GM19239 (cell line): ENCODE measurements around the gene FILIP1L.

Experiments
- DNase-seq: peaks from one replicate; pipeline ENCODE4 v3.0.0; 2011; ENCODE audit warnings: low spot score; ENCODE audit not compliant: insufficient read length
- FAIRE-seq: peaks from 2 replicates; lab custom pipeline; 2011; peaks lifted over from hg19 to GRCh38; lab: Jason Lieb, UNC

The FILIP1L gene

DNA sequence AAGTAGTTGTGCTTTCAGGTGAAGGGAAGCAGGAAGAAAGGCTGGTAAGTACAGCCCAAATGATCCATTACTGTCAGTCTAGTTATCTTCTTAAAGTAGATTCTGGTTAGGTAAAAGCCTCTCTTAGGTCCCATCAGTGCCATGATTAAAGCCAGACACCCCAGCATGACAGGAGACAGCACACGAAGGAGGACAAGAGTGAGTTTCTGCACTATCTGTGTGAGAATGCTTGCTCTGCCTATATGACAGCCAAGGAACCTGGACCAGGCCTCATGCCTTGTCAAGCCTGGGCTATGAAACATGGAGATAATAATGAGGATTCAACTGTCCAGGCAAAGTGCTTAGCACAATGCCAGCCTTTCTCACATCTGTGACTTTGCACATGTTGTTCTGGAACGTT lies 13.5 kb upstream of the FILIP1L start:
- DNase-seq (no peak), FAIRE-seq (no peak)

DNA sequence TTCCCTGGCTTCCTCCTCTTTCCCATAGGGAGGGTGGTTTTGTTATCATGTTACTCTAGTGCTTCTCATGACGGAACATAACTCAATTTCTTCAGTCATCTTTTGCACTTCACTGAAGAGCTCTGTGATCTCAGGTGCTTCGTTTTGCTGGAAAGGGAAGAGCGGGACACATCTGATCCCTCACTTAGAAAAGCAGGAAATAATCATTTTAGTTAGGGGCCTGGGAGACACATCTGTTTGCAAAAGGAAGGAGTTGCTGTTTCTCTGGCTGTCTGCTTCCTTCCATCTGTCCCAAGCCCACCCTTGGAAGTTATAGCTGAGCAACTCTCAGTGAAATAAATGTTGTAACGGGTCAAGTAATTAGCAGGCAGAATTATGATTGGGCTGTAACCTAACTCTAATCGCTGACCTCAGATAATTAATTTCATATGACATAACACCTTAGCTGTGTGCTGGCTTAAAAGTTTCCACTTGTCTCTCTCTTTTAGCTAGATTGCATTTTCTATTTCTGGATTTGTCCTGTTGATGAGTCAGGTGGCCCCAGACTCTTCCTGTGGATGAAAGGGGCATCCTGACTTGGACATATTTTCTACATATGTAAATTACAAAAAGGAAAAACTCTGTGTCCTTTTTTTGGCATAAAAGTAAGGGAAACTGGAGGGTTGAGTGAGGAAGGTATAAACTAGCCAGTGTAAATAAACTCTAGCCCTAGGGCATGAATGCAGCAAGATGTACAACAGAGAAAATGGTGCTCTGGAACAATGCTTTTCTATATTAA lies 11.0 kb upstream of the FILIP1L start:
- no peak for FAIRE-seq
- no peak for DNase-seq

DNA sequence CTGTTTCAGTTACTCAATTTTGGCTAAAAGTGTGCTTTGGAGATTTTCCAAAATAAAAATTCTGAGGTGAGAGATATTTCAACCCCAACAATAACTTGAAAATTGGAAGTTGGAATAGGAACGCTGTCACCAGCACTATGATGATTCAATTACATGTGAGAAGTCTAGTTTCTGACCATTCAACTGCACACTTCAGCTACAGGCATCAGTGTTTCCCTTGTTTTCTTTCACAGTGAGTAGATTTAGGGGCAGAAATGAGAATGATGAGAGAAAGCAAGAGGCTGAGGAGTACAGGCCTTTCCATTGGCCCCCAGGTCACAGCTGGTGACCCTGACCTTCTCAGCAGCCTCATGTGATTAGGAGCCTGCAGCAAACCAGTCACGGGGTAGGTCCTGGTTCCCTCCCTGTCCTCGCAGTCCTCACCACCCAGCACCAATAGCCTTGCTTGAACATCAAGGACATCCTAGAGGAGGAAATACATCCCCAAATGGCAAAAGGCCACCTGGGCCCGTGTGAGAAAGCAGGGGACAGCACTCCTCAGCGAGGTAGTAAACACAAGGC lies 10.0 kb upstream of the FILIP1L start:
- DNase-seq (no peak), FAIRE-seq (no peak)

DNA sequence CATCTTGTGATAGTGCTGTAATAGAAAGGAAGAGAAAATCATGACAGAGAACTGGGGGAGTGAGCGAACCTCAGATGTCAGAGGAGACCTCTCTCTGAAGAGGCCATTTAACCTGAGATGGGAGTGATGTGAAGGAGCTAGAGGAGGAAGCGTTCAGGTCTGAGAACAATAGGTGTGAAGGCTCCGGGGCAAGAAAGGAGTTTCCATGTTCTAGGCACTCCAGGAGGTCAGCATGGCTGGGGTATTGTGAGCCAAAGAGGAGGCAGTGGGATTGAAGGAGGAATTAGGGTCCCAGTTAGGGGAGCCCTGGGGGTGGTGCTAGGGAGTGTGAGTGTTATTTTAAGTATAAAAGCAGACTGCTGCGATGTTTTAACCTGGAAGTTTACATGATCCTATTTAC lies 8.8 kb upstream of the FILIP1L start:
- FAIRE-seq: no peak
- no peak for DNase-seq

DNA sequence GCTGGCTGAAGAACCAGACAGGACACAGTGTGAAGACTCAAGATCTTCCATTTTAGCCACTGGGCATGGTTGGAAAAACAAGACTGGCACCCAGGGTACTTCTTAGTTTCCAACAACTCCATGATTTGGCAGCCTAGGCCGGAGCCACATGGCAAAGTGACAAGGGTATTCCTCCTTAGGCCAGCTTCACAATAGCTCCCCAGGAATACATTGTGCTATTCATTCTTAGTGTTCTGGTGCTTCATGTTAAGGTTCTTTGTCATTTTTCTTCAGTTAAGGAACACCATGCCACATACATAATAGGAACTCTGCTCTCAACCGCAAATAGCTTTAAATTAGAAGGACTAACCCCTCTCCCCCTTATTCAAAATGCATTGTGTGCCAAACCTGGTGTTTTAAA lies 8.0 kb upstream of the FILIP1L start:
- DNase-seq (no peak), FAIRE-seq (no peak)

DNA sequence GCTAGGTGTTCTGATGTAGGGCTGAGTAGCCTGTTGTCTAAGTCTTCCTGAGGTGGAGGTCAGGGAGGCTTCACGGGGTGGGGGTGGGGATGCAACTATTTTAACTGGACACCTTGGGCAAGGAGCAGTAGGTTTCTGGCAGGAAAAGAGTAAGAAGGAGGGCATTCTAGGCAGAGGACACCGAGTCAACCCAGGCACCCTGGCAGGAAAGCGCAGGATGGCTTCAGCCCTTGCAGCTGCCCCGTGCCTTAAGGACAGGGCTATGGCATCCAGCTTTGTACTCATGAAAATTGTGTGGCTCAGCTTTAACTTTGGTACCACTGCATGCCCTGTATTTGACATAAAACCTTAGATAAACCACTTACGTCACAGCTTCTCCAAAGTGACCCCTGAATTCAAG lies 6.4 kb upstream of the FILIP1L start:
- DNase-seq (no peak), FAIRE-seq (no peak)

DNA sequence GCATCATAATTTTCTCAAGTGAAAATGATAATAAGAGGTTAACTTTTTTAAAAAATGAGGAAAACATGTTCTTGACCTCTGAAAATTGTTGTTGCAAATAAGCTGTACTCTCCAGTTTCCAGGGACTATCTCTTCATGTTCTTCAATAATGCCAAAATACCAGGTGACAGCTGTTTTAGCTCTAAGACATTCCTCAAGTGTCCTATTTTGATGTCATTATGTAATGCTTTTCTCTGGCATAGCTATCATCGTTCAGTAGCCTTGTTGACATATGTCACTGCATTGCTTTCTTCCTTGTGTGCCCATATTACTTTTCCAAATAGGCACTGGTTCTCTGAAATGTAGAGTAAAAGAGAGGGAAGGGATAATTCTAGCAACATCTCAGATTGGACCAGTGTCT lies 5.7 kb upstream of the FILIP1L start:
- no peak for FAIRE-seq
- DNase-seq: no peak

DNA sequence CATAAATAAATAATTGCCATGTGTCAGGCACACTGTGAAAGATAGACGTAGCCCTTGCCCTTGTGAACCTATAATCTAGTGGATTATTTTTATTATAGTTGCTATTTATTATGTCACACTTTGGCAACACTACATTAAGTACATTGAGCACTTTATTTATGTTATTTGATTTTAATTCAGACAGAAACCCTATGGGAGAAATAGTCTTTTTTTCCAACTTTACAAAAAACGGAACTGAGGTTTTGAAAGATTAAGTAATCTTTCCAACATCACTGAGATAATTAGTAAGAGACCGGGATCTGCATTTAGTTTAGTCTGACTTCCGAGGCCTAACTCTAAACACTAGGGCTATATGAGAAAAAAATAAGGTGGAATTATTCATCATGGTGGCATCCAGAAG lies 2.8 kb upstream of the FILIP1L start:
- no peak for FAIRE-seq
- DNase-seq: no peak

DNA sequence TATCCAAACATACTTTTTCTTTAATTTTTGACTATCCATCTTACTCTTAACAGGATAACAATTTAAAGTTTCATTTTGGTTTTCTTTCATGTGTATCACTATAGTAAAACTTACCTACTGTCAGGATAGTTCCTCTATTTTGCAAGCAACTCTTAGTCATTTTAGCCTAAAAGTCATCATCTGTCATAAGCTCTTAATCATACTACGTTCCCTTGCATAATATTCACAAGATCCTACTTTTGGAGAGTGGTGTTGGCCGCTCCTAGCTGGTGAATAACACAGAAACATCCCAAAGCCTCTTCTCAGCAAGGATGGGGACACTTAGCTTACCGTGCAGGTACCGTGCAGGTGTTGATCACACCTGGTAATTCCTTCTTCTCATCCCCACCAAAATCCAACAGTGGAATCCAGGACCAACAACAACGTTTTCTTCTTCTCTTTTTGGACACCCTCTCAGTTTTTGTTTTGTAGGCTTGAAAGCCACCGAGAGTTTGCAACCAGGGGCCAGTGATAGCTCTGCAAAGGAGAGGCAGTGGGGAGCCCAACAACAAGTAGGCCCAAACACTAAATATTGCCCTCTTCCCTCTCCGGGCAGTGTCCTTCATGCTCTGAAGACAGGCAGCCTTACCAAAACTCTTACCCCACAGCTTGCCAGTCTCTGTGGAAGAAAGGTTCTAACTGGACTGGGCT lies 433 bp downstream of the FILIP1L start:
- no peak for DNase-seq
- no peak for FAIRE-seq

DNA sequence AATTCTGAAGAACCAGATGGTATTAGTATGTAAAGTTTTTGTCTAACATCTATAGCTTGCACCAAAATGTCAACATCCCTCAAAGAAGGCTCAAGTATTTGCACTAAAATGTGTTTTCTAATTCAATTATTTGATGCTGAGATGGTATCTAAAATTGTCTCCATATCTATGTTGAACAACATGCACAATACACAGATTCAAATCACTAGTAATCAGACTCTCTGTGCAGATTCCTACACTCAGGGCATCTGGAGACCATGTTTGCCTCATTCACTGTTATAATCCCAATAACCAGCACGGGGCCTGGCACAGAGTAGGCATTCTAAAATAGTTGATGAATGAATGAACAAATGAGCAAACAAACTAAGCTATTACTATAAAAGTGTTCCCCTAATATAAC lies 2.6 kb downstream of the FILIP1L start:
- FAIRE-seq: no peak

DNA sequence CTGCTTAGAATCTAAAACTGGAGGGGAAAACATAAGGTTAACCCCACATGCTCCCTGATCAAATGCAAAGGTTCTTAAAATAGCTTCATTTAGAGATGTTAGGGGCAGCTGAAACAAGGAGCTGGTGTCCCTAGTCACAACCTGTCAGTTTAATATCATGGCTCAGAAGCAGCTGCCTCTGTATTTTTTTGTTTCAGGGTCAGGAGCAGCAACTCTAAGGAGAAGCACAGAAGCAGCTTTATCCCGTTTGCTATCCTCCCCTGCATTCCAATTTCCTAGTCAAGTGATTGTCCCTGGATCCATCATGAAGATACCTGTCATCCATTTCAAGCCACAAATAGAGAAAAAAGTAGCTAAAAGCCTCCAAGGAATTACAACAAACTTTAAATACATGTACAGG lies 4.1 kb downstream of the FILIP1L start:
- DNase-seq (no peak), FAIRE-seq (no peak)

More for the DNA sequence above, 2.6 kb downstream of the FILIP1L start:
- no peak for DNase-seq

DNA sequence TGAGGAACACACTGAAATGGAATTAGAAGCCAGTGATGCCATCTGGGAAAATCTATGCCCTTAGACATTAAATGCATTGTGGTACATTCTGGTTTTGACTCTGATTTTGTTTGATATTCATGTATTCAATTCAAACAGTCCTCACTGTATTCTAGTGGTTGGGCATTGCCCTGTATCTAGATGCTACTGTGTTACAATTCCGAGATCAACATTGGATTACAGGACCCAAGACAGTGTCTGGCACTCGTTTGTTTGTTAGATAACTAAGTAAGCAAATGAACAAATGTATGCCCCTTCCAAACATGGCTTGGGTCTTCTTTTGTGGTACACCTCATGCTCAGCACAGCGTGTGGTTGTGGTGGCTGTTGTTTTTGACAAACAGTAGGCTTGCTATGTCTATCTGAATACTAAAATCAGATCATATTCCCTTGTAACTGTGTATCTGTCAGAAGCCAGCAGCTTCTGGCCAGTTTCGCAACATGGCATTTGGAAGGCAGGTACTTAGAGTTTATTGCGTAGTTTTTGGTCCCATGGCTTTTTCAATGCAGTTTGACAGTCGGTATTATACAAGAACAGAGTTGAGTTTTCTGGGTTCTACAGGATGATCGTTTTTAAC lies 5.7 kb downstream of the FILIP1L start:
- FAIRE-seq: peak; percentile 82
- DNase-seq: no peak

DNA sequence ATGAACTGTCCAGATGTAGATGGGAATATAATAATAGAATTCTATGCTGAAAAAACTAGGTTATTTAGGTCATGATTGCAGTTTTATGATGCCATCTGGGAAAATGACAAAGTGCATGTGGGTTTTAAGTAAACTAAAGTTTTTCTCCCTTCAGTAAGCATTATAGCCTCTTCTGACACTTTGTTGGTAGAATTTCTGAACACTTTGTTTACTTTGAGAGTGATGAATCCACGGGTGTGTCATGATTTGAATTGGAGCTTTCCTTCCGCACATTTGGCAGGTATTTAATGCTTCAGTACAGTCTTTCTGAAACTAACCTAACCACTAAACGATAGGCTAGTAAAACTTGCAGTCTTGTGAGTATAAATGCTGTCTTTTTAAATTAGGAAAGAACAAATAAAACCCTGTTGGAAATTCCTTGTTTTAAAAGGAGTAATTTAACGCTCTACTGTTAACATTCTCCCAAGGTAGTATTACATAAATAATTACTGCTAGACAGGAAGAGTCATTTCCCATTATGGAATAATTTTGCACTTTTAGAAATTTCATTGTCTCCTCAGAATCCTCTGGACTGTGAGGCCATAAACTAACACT lies 7.0 kb downstream of the FILIP1L start:
- FAIRE-seq: no peak
- no peak for DNase-seq

DNA sequence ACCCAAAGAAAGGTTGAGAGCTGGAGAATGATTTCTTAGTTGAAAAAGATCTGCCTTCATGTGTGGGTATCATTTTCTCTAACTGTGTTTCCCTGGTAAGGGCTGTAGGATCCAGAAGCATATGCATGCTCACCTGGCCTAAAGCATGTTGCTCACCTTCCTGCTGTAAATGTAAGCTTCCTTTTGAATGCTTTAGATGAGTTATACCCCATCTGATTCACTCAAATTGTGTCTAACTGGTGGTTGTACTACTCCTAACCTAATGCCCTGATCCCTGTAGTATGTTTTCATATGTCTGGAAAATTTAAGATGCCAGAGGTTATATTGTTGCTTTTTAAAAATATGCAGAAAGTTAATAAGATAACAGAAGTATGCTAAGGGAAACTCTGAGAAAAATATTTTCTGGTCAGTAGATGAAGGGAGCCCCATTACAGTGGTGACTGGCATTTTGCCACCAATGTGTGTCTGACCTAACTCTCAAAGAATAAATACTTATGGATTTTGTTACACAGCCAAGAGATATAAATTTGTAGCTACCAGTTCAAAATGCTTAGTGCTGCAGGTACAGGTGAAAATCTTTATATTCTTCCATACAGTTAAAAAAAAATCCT lies 7.7 kb downstream of the FILIP1L start:
- DNase-seq: no peak
- FAIRE-seq: peak; percentile 8

DNA sequence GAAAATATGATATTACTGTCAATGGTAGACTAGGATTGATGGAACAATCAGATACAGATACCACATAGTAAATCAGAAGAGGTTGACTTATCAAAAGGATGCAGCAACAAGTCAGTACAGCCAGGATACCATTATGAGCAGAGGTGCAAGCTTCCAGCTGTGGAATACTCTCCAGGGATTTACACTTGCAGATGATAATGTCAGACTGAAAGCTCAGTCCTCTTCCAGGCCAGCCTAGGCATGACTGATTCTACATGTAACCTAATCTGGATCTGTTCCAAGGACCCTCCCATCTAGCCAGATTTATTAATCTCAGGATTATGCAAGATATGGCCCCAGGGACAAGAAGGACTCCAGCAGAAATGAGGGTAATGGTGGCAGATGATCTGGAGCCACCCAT lies 8.2 kb downstream of the FILIP1L start:
- FAIRE-seq (no peak), DNase-seq (no peak)

DNA sequence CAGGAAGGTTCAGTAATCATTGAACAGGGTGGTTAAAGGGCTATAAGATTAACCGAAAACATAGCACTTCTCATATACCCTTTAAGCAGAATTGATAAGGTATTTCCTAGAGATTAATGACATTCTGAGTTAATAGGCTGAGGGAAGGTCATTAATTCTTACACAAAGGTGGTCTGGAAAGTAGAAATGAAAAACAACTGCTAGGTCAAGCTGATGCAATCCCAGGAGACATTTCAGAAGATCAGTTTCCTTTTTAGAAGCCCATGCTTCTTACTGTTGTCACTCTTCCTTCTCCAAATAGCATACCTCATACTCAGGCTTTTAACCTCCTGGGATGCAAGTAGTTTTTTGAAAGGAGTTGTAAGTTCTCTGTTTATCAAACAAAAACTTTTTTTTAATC lies 8.8 kb downstream of the FILIP1L start:
- DNase-seq (no peak), FAIRE-seq (peak; percentile 99)

DNA sequence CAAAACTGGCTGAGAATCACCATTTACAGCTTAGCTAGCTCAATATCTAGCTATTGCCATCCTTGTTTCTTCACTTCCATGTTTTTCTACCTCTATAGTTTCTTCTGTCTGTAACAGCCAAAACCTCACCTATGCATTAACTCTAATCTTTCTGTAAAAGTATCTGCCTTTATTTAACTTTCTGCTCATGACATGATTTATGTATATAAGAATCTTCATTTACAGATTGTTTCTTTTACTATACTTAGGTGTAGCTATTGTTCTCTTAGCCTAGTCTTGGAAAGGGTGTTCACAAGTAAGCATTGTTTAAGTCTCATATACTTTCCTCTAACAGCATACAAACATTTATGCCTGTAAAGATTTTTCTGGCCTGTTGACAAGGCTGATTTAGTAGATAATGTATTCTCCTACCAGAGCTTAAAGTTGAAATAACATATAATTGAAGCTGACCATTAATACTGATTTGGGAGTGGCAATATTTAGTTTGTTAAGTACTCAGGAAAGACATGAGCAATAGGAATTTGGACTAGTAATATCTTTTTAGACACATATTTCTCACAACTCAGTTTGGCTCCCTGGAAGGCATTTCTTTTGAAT lies 9.4 kb downstream of the FILIP1L start:
- DNase-seq (no peak), FAIRE-seq (no peak)

DNA sequence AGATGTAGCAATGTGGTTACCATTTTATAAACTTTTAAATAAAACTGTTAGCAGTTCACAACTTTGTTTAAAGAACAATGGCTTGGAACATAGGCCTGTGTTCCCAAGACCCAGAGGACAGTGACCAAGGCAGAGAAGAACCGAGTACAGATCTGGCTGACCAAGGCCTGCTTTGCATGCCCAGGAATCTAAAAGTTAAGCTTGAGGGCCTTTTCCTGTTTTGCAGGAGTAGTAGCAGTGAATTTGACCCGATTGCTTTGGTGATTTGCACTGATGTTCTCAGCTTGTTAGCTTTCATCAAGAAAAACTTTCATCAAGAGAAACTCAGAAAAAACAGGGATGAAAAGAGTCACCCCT lies 9.9 kb downstream of the FILIP1L start:
- DNase-seq: no peak
- FAIRE-seq: no peak

DNA sequence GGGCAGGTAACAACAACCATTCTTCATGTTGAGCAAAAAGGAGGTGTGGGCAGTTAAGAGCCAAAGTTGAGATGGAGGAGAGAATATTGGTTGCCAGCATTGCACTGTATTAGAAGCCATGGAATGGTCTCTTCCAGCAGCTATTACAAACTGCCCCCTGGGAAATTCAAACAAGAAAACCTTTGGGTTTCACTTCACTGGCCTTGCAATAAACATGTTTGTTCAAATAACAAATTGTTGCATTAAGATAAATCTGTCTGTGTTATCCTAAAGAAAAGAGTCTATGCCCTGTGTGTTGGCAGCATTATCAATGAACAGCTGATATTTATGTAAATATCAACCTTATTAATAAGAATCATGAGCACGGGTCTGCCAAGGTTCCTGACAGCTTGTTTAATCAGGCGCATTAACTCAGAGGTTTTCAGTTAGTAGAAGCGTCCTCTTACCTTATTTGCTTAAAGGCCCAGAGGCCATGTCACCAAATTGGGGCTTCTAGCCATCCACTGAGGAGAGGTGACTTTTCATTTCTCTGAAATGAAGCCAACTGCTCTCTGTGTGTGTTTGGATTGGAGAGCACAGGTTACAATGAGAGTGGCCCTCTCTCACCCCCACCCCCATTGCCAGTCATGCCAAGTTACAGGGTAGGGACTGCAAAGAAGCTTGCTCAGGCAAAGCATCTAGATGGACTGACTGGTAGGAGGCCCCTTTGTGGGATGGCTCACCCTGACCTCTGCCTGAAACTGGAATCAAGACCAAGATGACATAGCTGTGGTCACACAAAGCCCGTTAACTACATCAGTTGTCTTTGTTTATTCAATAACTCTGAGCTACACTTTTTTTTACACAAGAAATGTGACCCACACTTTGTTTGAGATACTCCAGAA lies 10.5 kb downstream of the FILIP1L start:
- peak; percentile 28 for DNase-seq
- FAIRE-seq: peak; percentile 99
